Fibroblast of lung (primary cell): ENCODE measurements around the gene FBRSL1. TPM values are rescaled to one million over a fixed set of nuclear protein-coding genes. Genes with fewer than 3 reads are reported as not detected.

Experiments used
- DNase-seq, 2 donors: peaks; one replicate each; pipeline versions ENCODE4 v3.0.0 to v3.0.0-alpha.2; 2010; ENCODE audit warnings: low read depth in 2 of 2
- H2AFZ ChIP-seq: 2 replicates; pipeline ENCODE4 v1.5.1; 2012; ENCODE audit warnings: low read length, control low read depth, inconsistent platforms
- H3K27ac ChIP-seq: 2 replicates; pipeline ENCODE4 v1.5.1; 2011; ENCODE audit warnings: low read length, control low read depth; ENCODE audit not compliant: insufficient read depth
- H3K27me3 ChIP-seq: 2 replicates; pipeline ENCODE4 v1.5.1; 2011; ENCODE audit warnings: mild to moderate bottlenecking, low read length; ENCODE audit not compliant: control insufficient read depth, insufficient read depth
- H3K36me3 ChIP-seq: 2 replicates; pipeline ENCODE4 v1.5.1; 2011; ENCODE audit warnings: low read length; ENCODE audit not compliant: control insufficient read depth, insufficient read depth
- H3K4me1 ChIP-seq: 2 replicates; pipeline ENCODE4 v1.5.1; 2011; ENCODE audit warnings: low read length; ENCODE audit not compliant: control insufficient read depth, insufficient read depth; ENCODE audit errors: extremely low read depth
- H3K4me2 ChIP-seq: 2 replicates; pipeline ENCODE4 v1.5.1; 2011; ENCODE audit warnings: low read length, control low read depth; ENCODE audit not compliant: insufficient read depth; ENCODE audit errors: extremely low read depth
- H3K4me3 ChIP-seq, 4 experiments: fragments of 200-600 bp in 1 of 4; sonication (generic) in 1 of 4; replicated peaks in 1 of 4; 2 replicates each; pipeline ENCODE4 v1.5.1; 2011 to 2016; ENCODE audit warnings: low read length in 4 of 4, low read depth in 3 of 4, mild to moderate bottlenecking in 3 of 4, control low read depth in 2 of 4, inconsistent platforms in 1 of 4, mixed read lengths in 1 of 4; ENCODE audit not compliant: insufficient read depth in 1 of 4; ENCODE audit errors: control extremely low read depth in 1 of 4
- H3K79me2 ChIP-seq: 2 replicates; pipeline ENCODE4 v1.5.1; 2012; ENCODE audit warnings: mild to moderate bottlenecking, low read length, inconsistent platforms; ENCODE audit not compliant: control insufficient read depth, insufficient read depth
- H3K9ac ChIP-seq: 2 replicates; pipeline ENCODE4 v1.5.1; 2011; ENCODE audit warnings: mild to moderate bottlenecking, low read length, control low read depth; ENCODE audit not compliant: insufficient read depth
- H3K9me3 ChIP-seq: 2 replicates; pipeline ENCODE4 v1.5.1; 2012; ENCODE audit warnings: low read depth, low read length; ENCODE audit not compliant: control insufficient read depth, insufficient read depth
- H4K20me1 ChIP-seq: 2 replicates; pipeline ENCODE4 v1.5.1; 2011; ENCODE audit warnings: low read length; ENCODE audit not compliant: control insufficient read depth, insufficient read depth; ENCODE audit errors: extremely low read depth
- EZH2 ChIP-seq: IDR thresholded peaks from 2 replicates; pipeline ENCODE4 v1.5.1; 2012; ENCODE audit warnings: low read length, control low read depth, mild to moderate bottlenecking; ENCODE audit errors: missing control alignments
- polyA plus RNA-seq, 2 donors: library from polyadenylated mRNA; depleted of rRNA in 1 of 2; stranded (reverse) in 1 of 2; unstranded in 1 of 2; fragments of >200 nt; gene quantifications; 2 replicates each; pipeline ENCODE4 v1.2.1, GENCODE V29; 2011 to 2012; ENCODE audit warnings: missing spikeins in 1 of 2
- total RNA-seq: library from RNA; depleted of rRNA; stranded (reverse); fragments of >200 nt; gene quantifications from 2 replicates; pipeline ENCODE4 v1.2.1, GENCODE V29; 2014
- TF ChIP-seq, protein P1 (sequence below), 2 donors: IDR thresholded peaks in 1 of 2; conservative IDR thresholded peaks in 1 of 2; 1 replicate in 1 of 2; 2 replicates in 1 of 2; pipeline ENCODE4 v1.5.1; 2011 to 2012; ENCODE audit warnings: low read length in 2 of 2, control low read depth in 1 of 2, inconsistent platforms in 1 of 2, low read depth in 1 of 2, mild to moderate bottlenecking in 1 of 2

The FBRSL1 gene
- total and polyA plus RNA-seq, 2 donors (not counting 1 experiment from before 2014, with no cell fraction given): 1.4 to 1.8 TPM

DNA sequence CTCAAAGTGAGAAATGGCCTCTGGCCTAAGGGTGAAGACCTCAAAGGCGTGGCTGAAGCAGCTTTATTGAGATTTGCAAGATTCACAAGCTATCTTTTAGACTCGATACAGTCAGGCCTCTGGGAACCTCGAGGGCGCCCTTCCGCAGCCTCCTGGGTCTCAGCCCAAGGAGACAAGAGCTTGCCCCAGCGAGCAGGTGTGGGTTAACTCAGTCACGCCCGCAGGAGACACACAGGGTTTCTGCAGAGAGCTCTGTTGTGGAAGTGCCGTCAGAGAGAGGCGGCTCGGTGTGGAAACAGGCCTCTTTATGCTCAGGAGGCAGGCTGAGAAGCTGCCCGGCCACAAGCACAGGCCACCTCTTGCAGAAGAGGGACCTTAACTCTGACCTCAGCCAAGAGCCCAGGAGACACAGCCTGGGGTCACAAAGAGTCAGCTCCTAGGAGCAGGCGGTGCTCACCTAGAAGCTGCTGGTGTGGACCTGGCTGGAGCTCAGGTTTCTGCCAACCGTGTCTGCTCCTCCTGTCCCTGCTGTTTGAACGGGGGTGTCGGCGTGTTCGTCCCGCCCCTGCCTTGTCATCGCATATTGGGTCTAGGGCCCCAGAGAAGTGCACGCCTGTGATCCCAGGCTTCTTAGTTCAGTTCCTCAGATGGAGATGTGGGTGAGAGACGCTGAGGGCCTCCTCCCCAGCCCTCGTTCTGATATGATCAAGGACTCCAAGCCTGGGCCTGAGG lies 42.1 kb upstream of the FBRSL1 start:
- DNase-seq: no peak
- TF ChIP-seq, protein P1, sequence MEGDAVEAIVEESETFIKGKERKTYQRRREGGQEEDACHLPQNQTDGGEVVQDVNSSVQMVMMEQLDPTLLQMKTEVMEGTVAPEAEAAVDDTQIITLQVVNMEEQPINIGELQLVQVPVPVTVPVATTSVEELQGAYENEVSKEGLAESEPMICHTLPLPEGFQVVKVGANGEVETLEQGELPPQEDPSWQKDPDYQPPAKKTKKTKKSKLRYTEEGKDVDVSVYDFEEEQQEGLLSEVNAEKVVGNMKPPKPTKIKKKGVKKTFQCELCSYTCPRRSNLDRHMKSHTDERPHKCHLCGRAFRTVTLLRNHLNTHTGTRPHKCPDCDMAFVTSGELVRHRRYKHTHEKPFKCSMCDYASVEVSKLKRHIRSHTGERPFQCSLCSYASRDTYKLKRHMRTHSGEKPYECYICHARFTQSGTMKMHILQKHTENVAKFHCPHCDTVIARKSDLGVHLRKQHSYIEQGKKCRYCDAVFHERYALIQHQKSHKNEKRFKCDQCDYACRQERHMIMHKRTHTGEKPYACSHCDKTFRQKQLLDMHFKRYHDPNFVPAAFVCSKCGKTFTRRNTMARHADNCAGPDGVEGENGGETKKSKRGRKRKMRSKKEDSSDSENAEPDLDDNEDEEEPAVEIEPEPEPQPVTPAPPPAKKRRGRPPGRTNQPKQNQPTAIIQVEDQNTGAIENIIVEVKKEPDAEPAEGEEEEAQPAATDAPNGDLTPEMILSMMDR (conservative IDR thresholded peaks at IDR 0.05 in 1 of 2, IDR thresholded peaks at IDR 0.05 in 1 of 2; ENCODE audit: low read depth in 1 of 2, low read length in 2 of 2): no peak
- TF ChIP-seq EZH2: no peak

DNA sequence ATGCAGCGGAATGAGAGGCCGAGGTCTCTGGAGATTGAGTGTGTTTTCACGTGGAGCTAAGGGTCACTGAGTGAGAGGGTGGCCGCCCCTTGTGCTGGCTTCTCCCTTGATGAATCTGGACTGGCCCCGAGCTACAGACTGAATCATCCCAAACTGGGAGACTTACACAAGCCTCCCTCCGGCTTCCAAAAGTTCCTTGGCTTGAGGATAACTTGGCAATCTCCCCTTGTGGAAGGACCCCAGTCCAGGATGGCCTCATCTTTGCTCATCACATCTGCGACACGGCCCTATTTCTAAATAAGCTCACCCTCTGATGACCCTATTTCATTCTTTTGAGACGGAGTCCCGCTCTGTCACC lies 41.5 kb upstream of the FBRSL1 start:
- Histone ChIP-seq H3K27ac (no peak overlapping the region), H3K79me2 (no peaks in the 10 kb centered on the region), H3K9ac (no peak overlapping the region), H3K36me3 (no peaks in the 10 kb centered on the region), H3K27me3 (peaks cover 6% of the 10 kb centered on the region), H3K9me3 (no peaks in the 10 kb centered on the region), H4K20me1 (no peaks in the 10 kb centered on the region), H3K4me1 (no peaks in the 10 kb centered on the region), H2AFZ (no peak overlapping the region), H3K4me3 (no peak overlapping the region), H3K4me2 (no peak overlapping the region)
- no peak for TF ChIP-seq EZH2
- TF ChIP-seq, protein P1 (conservative IDR thresholded peaks at IDR 0.05 in 1 of 2, IDR thresholded peaks at IDR 0.05 in 1 of 2; ENCODE audit: low read depth in 1 of 2, low read length in 2 of 2): no peak
- DNase-seq: no peak

More for the DNA sequence above, 42.1 kb upstream of the FBRSL1 start:
- Histone ChIP-seq H3K27me3 (peaks cover 6% of the 10 kb centered on the region), H3K4me3 (no peak overlapping the region), H4K20me1 (no peaks in the 10 kb centered on the region), H3K4me2 (no peak overlapping the region), H3K79me2 (no peaks in the 10 kb centered on the region), H3K4me1 (no peaks in the 10 kb centered on the region), H3K27ac (no peak overlapping the region), H3K9ac (no peak overlapping the region), H2AFZ (no peak overlapping the region), H3K9me3 (no peaks in the 10 kb centered on the region), H3K36me3 (no peaks in the 10 kb centered on the region)

DNA sequence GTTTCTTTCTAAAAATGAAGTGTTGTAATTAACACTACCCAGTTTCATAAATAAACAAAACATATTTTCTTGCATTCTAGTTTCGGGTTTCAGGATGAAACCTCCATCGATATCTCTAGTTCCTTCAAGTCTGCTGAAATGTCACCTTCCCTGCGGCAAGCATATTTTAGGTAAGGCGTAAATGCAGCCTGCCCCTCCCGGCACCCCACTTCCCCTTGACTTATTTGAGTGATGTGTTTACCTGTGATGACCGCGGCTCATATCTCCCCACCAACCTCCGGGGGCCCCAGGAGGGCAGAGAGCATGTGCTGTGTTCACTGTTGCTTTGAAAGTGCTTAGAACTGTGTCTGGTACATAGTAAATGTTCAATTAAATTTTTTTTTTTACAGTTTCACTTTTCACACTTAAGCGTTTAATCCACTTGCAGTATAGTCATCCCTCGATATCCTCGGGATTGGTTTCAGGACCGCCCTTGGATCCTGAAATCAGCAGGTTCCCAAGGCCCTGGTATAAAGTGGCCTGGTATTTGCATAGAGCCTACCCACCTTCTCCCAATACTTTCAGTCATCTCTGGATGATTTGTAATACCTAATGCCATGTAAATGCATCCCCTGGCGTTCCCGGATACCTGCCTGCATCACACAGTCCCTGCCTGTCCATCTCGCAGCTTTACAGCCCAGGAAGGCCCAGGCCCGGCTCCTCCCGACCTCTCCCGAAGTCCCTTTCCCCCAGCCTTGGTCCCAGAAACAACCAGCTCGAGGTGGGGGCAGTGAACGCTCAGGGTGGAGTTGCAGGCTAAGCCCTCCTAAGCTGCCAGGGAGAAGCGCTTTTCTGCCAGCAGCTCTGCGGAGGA lies 40.2 kb upstream of the FBRSL1 start:
- Histone ChIP-seq H3K9ac (no peak overlapping the region), H3K4me1 (no peaks in the 10 kb centered on the region), H3K27ac (no peak overlapping the region), H3K36me3 (no peaks in the 10 kb centered on the region), H3K27me3 (peaks cover 6% of the 10 kb centered on the region), H4K20me1 (no peaks in the 10 kb centered on the region), H3K79me2 (no peaks in the 10 kb centered on the region), H3K4me3 (no peak overlapping the region), H3K9me3 (no peaks in the 10 kb centered on the region), H3K4me2 (no peak overlapping the region), H2AFZ (no peak overlapping the region)
- no peak for TF ChIP-seq EZH2
- TF ChIP-seq, protein P1 (conservative IDR thresholded peaks at IDR 0.05 in 1 of 2, IDR thresholded peaks at IDR 0.05 in 1 of 2; ENCODE audit: low read depth in 1 of 2, low read length in 2 of 2): no peak
- DNase-seq: no peak
